Keratinocyte (primary cell): Measurements from ENCODE around the gene HYAL3. TPM values are rescaled to one million over a fixed set of nuclear protein-coding genes. Genes with fewer than 3 reads are reported as not detected.

Experiments
- DNase-seq: peaks from one replicate; pipeline ENCODE4 v3.0.0-alpha.2; 2011; ENCODE audit warnings: low read depth, missing footprints, low spot score
- FAIRE-seq: peaks from 2 replicates; lab custom pipeline; 2011; peaks lifted over from hg19 to GRCh38; lab: Jason Lieb, UNC
- H2AFZ ChIP-seq: 2 replicates; pipeline ENCODE4 v1.6.0; 2012; ENCODE audit warnings: low read length, control low read depth, inconsistent platforms; ENCODE audit not compliant: control insufficient read depth
- H3K27ac ChIP-seq: 2 replicates; pipeline ENCODE4 v1.5.1; 2011; ENCODE audit warnings: low read length; ENCODE audit not compliant: control insufficient read depth, insufficient read depth
- H3K27me3 ChIP-seq: 3 replicates; pipeline ENCODE4 v1.6.0; 2011; ENCODE audit warnings: low read length; ENCODE audit not compliant: control insufficient read depth, insufficient read depth; ENCODE audit errors: extremely low read depth
- H3K36me3 ChIP-seq, 2 experiments: 2 replicates in 1 of 2; 3 replicates in 1 of 2; pipeline ENCODE4 v1.5.1; 2011; ENCODE audit warnings: low read length in 2 of 2, mild to moderate bottlenecking in 1 of 2; ENCODE audit not compliant: control insufficient read depth in 2 of 2, insufficient read depth in 2 of 2; ENCODE audit errors: extremely low read depth in 1 of 2
- H3K4me1 ChIP-seq: 3 replicates; pipeline ENCODE4 v1.5.1; 2011; ENCODE audit warnings: low read length; ENCODE audit not compliant: control insufficient read depth, insufficient read depth; ENCODE audit errors: extremely low read depth
- H3K4me2 ChIP-seq: 3 replicates; pipeline ENCODE4 v1.6.0; 2011; ENCODE audit warnings: low read depth, low read length; ENCODE audit not compliant: control insufficient read depth, insufficient read depth; ENCODE audit errors: extremely low read depth
- H3K4me3 ChIP-seq, 3 experiments: fragments of 200-600 bp in 1 of 3; sonication (generic) in 1 of 3; 2 replicates in 2 of 3; 3 replicates in 1 of 3; pipeline ENCODE4 v1.5.1; 2011 to 2016; ENCODE audit warnings: low read length in 3 of 3, mild to moderate bottlenecking in 3 of 3, control low read depth in 2 of 3, inconsistent platforms in 1 of 3, low read depth in 1 of 3, mixed read lengths in 1 of 3, mixed run types in 1 of 3, moderate library complexity in 1 of 3; ENCODE audit not compliant: control insufficient read depth in 2 of 3, insufficient read depth in 2 of 3; ENCODE audit errors: extremely low read depth in 1 of 3
- H3K79me2 ChIP-seq: 2 replicates; pipeline ENCODE4 v1.6.0; 2012; ENCODE audit warnings: low read length; ENCODE audit not compliant: control insufficient read depth, insufficient read depth
- H3K9ac ChIP-seq: 3 replicates; pipeline ENCODE4 v1.6.0; 2011; ENCODE audit warnings: low read length; ENCODE audit not compliant: control insufficient read depth, insufficient read depth; ENCODE audit errors: extremely low read depth
- H3K9me1 ChIP-seq: 3 replicates; pipeline ENCODE4 v1.6.0; 2011; ENCODE audit warnings: low read length; ENCODE audit not compliant: control insufficient read depth, insufficient read depth; ENCODE audit errors: extremely low read depth
- H3K9me3 ChIP-seq: 2 replicates; pipeline ENCODE4 v1.5.1; 2012; ENCODE audit warnings: low read depth, low read length; ENCODE audit not compliant: control insufficient read depth
- H4K20me1 ChIP-seq: 3 replicates; pipeline ENCODE4 v1.6.0; 2011; ENCODE audit warnings: low read length; ENCODE audit not compliant: control insufficient read depth, insufficient read depth; ENCODE audit errors: extremely low read depth
- EZH2 ChIP-seq: IDR thresholded peaks from one replicate; pipeline ENCODE4 v1.6.1; 2012; ENCODE audit warnings: inconsistent platforms, mild to moderate bottlenecking, low read length, moderate library complexity
- dilution Hi-C: fragments of 300-500 bp; cut with MboI; formaldehyde crosslinking; loops from one replicate; pipeline ENCODE4 v1.7.0; 2020; ENCODE audit warnings: low sequenced_read_pairs; ENCODE audit not compliant: extremely low pct_ligation_motif_present
- polyA plus RNA-seq, 5 experiments: library from polyadenylated mRNA; depleted of rRNA in 3 of 5; stranded (reverse) in 3 of 5; stranded (forward) in 1 of 5; unstranded in 1 of 5; fragments of >200 nt; gene quantifications; 1 replicate in 1 of 5; 2 replicates in 3 of 5; 3 replicates in 1 of 5; pipeline versions ENCODE4 v1.2.1 to v1.2.3, GENCODE V29; 2011 to 2012; ENCODE audit warnings: missing spikeins in 2 of 5, low read depth in 1 of 5, low replicate concordance in 1 of 5
- TF ChIP-seq, protein P1 (sequence below), 3 experiments: IDR thresholded peaks in 1 of 3; conservative IDR thresholded peaks in 1 of 3; optimal IDR thresholded peaks in 1 of 3; 2 replicates in 2 of 3; 3 replicates in 1 of 3; pipeline versions ENCODE3 to v1.5.1; 2011; ENCODE audit warnings: low read length in 3 of 3, mild to moderate bottlenecking in 3 of 3, moderate library complexity in 2 of 3, control low read depth in 1 of 3, inconsistent platforms in 1 of 3; ENCODE audit not compliant: insufficient read depth in 2 of 3; ENCODE audit errors: extremely low read depth in 1 of 3

HYAL3 gene
- polyA plus RNA-seq, 1 donor (not counting 4 experiments of a cell fraction or from before 2014, with no cell fraction given): 6.6 TPM

DNA sequence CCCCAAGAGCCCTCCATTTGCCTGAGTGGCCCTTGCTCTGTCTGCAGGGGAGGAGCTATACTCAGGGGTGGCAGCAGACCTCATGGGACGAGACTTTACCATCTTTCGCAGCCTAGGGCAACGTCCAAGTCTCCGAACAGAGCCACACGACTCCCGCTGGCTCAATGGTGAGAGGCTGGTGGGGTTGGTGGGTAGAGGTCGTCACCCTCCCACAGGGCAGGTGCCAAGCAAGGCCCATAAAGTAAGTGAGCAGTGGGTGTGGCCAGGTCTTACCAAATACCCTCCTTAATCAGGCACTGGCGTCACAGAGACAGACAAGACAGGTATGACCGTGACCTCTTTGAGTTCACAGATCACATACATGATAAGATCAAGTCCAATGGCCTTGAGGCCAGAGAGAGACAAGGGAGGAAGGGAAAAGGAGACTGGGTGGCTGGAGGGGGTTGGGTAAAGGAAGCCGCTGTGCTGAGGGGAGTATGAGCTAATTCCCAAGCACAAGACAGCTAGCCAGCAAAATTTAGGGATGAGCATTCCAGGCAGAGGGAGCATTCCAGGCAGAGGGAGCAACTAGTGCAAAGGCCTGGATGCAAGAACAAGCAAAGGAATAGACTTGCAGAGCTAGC is 27.8 kb downstream of the HYAL3 start:
- Histone ChIP-seq H2AFZ (no peak overlapping the region), H3K27me3 (peaks cover 34% of the 10 kb centered on the region), H3K9ac (no peak overlapping the region), H3K9me1 (no peaks in the 10 kb centered on the region), H3K4me3 (no peak overlapping the region), H3K79me2 (no peaks in the 10 kb centered on the region), H3K36me3 (no peaks in the 10 kb centered on the region), H3K4me2 (no peak overlapping the region), H3K4me1 (peaks cover 28% of the 10 kb centered on the region), H3K9me3 (no peaks in the 10 kb centered on the region), H3K27ac (no peak overlapping the region), H4K20me1 (no peaks in the 10 kb centered on the region)
- TF ChIP-seq, protein P1, sequence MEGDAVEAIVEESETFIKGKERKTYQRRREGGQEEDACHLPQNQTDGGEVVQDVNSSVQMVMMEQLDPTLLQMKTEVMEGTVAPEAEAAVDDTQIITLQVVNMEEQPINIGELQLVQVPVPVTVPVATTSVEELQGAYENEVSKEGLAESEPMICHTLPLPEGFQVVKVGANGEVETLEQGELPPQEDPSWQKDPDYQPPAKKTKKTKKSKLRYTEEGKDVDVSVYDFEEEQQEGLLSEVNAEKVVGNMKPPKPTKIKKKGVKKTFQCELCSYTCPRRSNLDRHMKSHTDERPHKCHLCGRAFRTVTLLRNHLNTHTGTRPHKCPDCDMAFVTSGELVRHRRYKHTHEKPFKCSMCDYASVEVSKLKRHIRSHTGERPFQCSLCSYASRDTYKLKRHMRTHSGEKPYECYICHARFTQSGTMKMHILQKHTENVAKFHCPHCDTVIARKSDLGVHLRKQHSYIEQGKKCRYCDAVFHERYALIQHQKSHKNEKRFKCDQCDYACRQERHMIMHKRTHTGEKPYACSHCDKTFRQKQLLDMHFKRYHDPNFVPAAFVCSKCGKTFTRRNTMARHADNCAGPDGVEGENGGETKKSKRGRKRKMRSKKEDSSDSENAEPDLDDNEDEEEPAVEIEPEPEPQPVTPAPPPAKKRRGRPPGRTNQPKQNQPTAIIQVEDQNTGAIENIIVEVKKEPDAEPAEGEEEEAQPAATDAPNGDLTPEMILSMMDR (optimal IDR thresholded peaks at IDR 0.05 in 1 of 3, IDR thresholded peaks at IDR 0.05 in 1 of 3, conservative IDR thresholded peaks at IDR 0.05 in 1 of 3; ENCODE audit: extremely low read depth in 1 of 3, insufficient read depth in 2 of 3, low read length in 3 of 3): no peak
- TF ChIP-seq EZH2: no peak
- no peak for DNase-seq
- no peak for FAIRE-seq
- dilution Hi-C loops: no loop called here

DNA sequence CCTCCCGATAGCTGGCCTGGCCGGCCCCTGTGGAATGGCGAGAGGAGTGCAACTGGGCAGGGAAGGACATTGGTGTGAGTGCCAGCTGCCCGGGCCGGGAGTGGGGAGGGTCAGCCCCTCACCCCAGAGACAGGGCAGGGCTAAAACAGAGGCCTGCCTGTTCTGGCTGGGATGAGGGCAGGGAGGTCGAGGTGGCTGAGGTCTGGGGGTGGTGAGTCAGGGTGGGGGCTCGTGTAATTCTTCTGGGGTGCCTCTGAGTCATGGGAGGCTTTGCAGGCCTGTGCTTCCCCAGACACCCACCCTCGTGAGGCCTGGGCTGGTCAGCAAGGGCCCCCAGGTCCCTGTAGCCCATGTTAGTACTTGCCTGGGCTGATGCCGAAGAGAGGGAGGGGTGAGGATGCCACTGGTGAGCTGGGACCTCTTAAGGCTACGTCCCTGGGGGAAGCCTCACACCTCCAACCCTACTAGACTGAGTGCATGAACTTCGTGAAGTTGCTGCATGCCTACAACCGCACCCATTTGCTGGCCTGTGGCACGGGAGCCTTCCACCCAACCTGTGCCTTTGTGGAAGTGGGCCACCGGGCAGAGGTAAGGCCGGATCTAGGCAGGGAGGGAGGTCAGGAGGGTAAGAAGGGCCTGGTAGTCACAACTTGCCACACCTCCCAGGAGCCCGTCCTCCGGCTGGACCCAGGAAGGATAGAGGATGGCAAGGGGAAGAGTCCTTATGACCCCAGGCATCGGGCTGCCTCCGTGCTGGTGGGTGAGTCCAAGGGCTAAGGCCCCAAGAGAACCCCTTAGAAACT is 28.6 kb downstream of the HYAL3 start:
- Histone ChIP-seq H3K27ac (no peak overlapping the region), H3K79me2 (no peaks in the 10 kb centered on the region), H3K4me3 (no peak overlapping the region), H4K20me1 (no peaks in the 10 kb centered on the region), H3K9me3 (no peaks in the 10 kb centered on the region), H3K27me3 (peaks cover 26% of the 10 kb centered on the region), H3K4me2 (no peak overlapping the region), H3K4me1 (peaks cover 28% of the 10 kb centered on the region), H3K9me1 (no peaks in the 10 kb centered on the region), H3K36me3 (no peaks in the 10 kb centered on the region), H3K9ac (no peak overlapping the region), H2AFZ (no peak overlapping the region)
- dilution Hi-C loops: no loop called here
- DNase-seq: no peak
- TF ChIP-seq, protein P1 (optimal IDR thresholded peaks at IDR 0.05 in 1 of 3, IDR thresholded peaks at IDR 0.05 in 1 of 3, conservative IDR thresholded peaks at IDR 0.05 in 1 of 3; ENCODE audit: extremely low read depth in 1 of 3, insufficient read depth in 2 of 3, low read length in 3 of 3): no peak
- TF ChIP-seq EZH2: no peak
- FAIRE-seq: no peak
